Neural progenitor cell (in vitro differentiated cells): ENCODE measurements around the gene MDN1.

ENCODE experiments used
- EZH2 ChIP-seq: fragments of 200-600 bp; sonication (generic); IDR thresholded peaks from 2 replicates; pipeline ENCODE4 v1.6.1; 2017; ENCODE audit warnings: antibody characterized with exemption, mild to moderate bottlenecking, moderate library complexity
- EZH2phosphoT487 ChIP-seq: fragments of 200-600 bp; sonication (generic); IDR thresholded peaks from 2 replicates; pipeline ENCODE4 v1.6.1; 2017; ENCODE audit warnings: antibody characterized with exemption
- TF ChIP-seq, protein P1 (sequence below): fragments of 200-600 bp; sonication (generic); IDR thresholded peaks from 2 replicates; pipeline ENCODE4 v1.5.1; 2017; ENCODE audit warnings: antibody characterized with exemption, mild to moderate bottlenecking

GRCh38 chr6:89605861-89606260, 213.7 kb downstream of the MDN1 start:
- TF ChIP-seq, protein P1, sequence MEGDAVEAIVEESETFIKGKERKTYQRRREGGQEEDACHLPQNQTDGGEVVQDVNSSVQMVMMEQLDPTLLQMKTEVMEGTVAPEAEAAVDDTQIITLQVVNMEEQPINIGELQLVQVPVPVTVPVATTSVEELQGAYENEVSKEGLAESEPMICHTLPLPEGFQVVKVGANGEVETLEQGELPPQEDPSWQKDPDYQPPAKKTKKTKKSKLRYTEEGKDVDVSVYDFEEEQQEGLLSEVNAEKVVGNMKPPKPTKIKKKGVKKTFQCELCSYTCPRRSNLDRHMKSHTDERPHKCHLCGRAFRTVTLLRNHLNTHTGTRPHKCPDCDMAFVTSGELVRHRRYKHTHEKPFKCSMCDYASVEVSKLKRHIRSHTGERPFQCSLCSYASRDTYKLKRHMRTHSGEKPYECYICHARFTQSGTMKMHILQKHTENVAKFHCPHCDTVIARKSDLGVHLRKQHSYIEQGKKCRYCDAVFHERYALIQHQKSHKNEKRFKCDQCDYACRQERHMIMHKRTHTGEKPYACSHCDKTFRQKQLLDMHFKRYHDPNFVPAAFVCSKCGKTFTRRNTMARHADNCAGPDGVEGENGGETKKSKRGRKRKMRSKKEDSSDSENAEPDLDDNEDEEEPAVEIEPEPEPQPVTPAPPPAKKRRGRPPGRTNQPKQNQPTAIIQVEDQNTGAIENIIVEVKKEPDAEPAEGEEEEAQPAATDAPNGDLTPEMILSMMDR = no peak
- TF ChIP-seq EZH2 = no peak
- TF ChIP-seq EZH2phosphoT487 = no peak
